Measurements from ENCODE around the gene TSHR. TPM values are rescaled to one million over a fixed set of nuclear protein-coding genes. Genes with fewer than 3 reads are reported as not detected.

Gene TSHR
- total RNA-seq, 1 donor from 2014 or later, result not detected

GRCh38 chr14:81172881-81173280, 217.5 kb downstream of the TSHR start:
- no peak for DNase-seq (ENCODE audit: low spot score)
- Histone ChIP-seq H3K36me3 (no peaks in the 10 kb centered on the region), H4K20me1 (ENCODE audit: low read depth) (no peaks in the 10 kb centered on the region), H3K9me3 (ENCODE audit: low read depth) (no peaks in the 10 kb centered on the region), H3K4me1 (peaks cover 4% of the 10 kb centered on the region), H2AFZ (replicated peaks) (no peak overlapping the region), H3F3A (ENCODE audit: low read depth) (peaks cover 9% of the 10 kb centered on the region), H3K9ac (no peak overlapping the region), H3K79me2 (ENCODE audit: low read depth) (no peaks in the 10 kb centered on the region), H3K27ac (no peak overlapping the region), H3K4me2 (no peak overlapping the region), H3K4me3 (no peak overlapping the region), H3K27me3 (no peaks in the 10 kb centered on the region)
- no peak overlapping the region for H3K4me3 Mint-ChIP-seq
- TF ChIP-seq EZH2 (IDR thresholded peaks at IDR 0.05), result no peak
- TF ChIP-seq CTCF (IDR thresholded peaks at IDR 0.05), result no peak
- TF ChIP-seq EZH2phosphoT487 (IDR thresholded peaks at IDR 0.05), result no peak
- peaks cover 2% of the 10 kb centered on the region for H3K27me3 Mint-ChIP-seq (ENCODE audit: insufficient read depth, low read depth)
- H3K27ac Mint-ChIP-seq, result no peak overlapping the region
- H3K36me3 Mint-ChIP-seq, result peaks cover 3% of the 10 kb centered on the region
- no peaks in the 10 kb centered on the region for H3K9me3 Mint-ChIP-seq
- H3K4me1 Mint-ChIP-seq, result peaks cover 9% of the 10 kb centered on the region

GRCh38 chr14:81176241-81176640, 220.8 kb downstream of the TSHR start:
- Histone ChIP-seq H3K36me3 (peaks cover 7% of the 10 kb centered on the region), H3K9me3 (ENCODE audit: low read depth) (no peaks in the 10 kb centered on the region), H3F3A (ENCODE audit: low read depth) (peaks cover 5% of the 10 kb centered on the region), H3K27me3 (no peaks in the 10 kb centered on the region), H2AFZ (replicated peaks) (no peak overlapping the region), H4K20me1 (ENCODE audit: low read depth) (no peaks in the 10 kb centered on the region), H3K4me2 (no peak overlapping the region), H3K79me2 (ENCODE audit: low read depth) (no peaks in the 10 kb centered on the region), H3K27ac (no peak overlapping the region), H3K4me3 (no peak overlapping the region), H3K4me1 (no peaks in the 10 kb centered on the region), H3K9ac (no peak overlapping the region)
- Mint-ChIP-seq H3K9me3 (no peaks in the 10 kb centered on the region), H3K36me3 (peaks cover 9% of the 10 kb centered on the region), H3K4me1 (no peaks in the 10 kb centered on the region), H3K4me3 (no peak overlapping the region), H3K27ac (no peak overlapping the region), H3K27me3 (ENCODE audit: insufficient read depth, low read depth) (peaks cover 2% of the 10 kb centered on the region)
- no peak for TF ChIP-seq EZH2phosphoT487 (IDR thresholded peaks at IDR 0.05)
- TF ChIP-seq CTCF (IDR thresholded peaks at IDR 0.05), result no peak
- no peak for TF ChIP-seq EZH2 (IDR thresholded peaks at IDR 0.05)
- no peak for DNase-seq (ENCODE audit: low spot score)

DNA sequence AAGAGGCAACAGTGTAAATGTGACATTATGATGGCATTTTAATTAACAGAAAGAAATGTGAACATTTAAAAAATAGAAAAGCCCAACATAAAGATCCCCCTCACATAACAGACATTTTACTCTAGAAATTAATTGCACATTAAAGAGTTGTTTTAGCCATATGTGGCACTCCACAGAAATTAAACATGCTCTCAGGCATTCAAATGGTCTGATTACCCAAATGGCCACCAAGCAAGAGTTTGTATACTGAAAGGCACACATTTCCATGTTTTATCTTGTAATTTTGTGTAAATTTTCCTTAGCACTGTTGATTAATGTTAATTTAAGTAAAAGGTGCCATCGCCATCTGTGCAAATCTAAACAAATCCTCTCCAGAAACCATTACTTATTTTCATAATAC, 221.8 kb downstream of the TSHR start:
- Histone ChIP-seq H3K4me3 (no peak overlapping the region), H3K9me3 (ENCODE audit: low read depth) (no peaks in the 10 kb centered on the region), H3K27me3 (no peaks in the 10 kb centered on the region), H3K4me1 (no peaks in the 10 kb centered on the region), H3K9ac (no peak overlapping the region), H3K4me2 (no peak overlapping the region), H3K36me3 (peaks cover 7% of the 10 kb centered on the region), H3K27ac (no peak overlapping the region), H2AFZ (replicated peaks) (no peak overlapping the region), H4K20me1 (ENCODE audit: low read depth) (no peaks in the 10 kb centered on the region), H3K79me2 (ENCODE audit: low read depth) (no peaks in the 10 kb centered on the region), H3F3A (ENCODE audit: low read depth) (peaks cover 5% of the 10 kb centered on the region)
- no peaks in the 10 kb centered on the region for H3K4me1 Mint-ChIP-seq
- TF ChIP-seq EZH2phosphoT487 (IDR thresholded peaks at IDR 0.05) (no peak), CTCF (IDR thresholded peaks at IDR 0.05) (no peak), EZH2 (IDR thresholded peaks at IDR 0.05) (no peak)
- no peaks in the 10 kb centered on the region for H3K9me3 Mint-ChIP-seq
- no peak overlapping the region for H3K27ac Mint-ChIP-seq
- peaks cover 2% of the 10 kb centered on the region for H3K27me3 Mint-ChIP-seq (ENCODE audit: insufficient read depth, low read depth)
- H3K4me3 Mint-ChIP-seq, result no peak overlapping the region
- H3K36me3 Mint-ChIP-seq, result peaks cover 14% of the 10 kb centered on the region
- DNase-seq (ENCODE audit: low spot score), result no peak
